C1 segment of cervical spinal cord (tissue), 14 donors: Measurements from ENCODE around the gene CELF6.
"Not testable (repeated sequence)": the region's sequence is repeated elsewhere in the genome, so short reads cannot be mapped to it uniquely, and the experiment has no call there.

Source experiments
- DNase-seq, 14 donors: peaks; one replicate each; lab custom pipeline; 2025; lab: John Stamatoyannopoulos, UW

CELF6 gene

GRCh38 chr15:72318408-72318942 is 1.5 kb downstream of the CELF6 start:
- DNase-seq, result peak in 1 of 14 donors; percentile 8

- DNase-seq, result no peak
These were observed 4.1 kb downstream of the CELF6 start for GRCh38 chr15:72315706-72316370.

GRCh38 chr15:72313881-72314280 is 6.1 kb downstream of the CELF6 start:
- DNase-seq, result no peak

- DNase-seq, result no peak
These were observed 6.5 kb downstream of the CELF6 start for GRCh38 chr15:72313448-72313840.

GRCh38 chr15:72312605-72313447 is 7.1 kb downstream of the CELF6 start:
- peak in 10 of 14 donors; percentile 6 to 53 (median 30) for DNase-seq

- no peak for DNase-seq
These were observed 12.9 kb downstream of the CELF6 start for GRCh38 chr15:72307026-72307425.

GRCh38 chr15:72306211-72306785 is 13.7 kb downstream of the CELF6 start:
- DNase-seq, result peak in 2 of 14 donors; percentile 3 to 46

- no peak for DNase-seq
These were observed 15.4 kb downstream of the CELF6 start for GRCh38 chr15:72304596-72304995.

- no peak for DNase-seq
These were observed 17.0 kb downstream of the CELF6 start for GRCh38 chr15:72302955-72303354.

GRCh38 chr15:72289597-72290325 is 30.2 kb downstream of the CELF6 start:
- DNase-seq, result no peak

GRCh38 chr15:72288796-72289596 is 31.0 kb downstream of the CELF6 start:
- DNase-seq, result no peak

- DNase-seq, result no peak
These were observed 33.9 kb downstream of the CELF6 start for GRCh38 chr15:72285927-72286516.

GRCh38 chr15:72285402-72285801 is 34.6 kb downstream of the CELF6 start:
- no peak for DNase-seq

- no peak for DNase-seq
These were observed 35.2 kb downstream of the CELF6 start for GRCh38 chr15:72284781-72285180.

- DNase-seq, result no peak
These were observed 38.2 kb downstream of the CELF6 start for GRCh38 chr15:72281713-72282112.

GRCh38 chr15:72280751-72281150 is 39.2 kb downstream of the CELF6 start:
- no peak for DNase-seq

- DNase-seq, result no peak
These were observed 41.2 kb downstream of the CELF6 start for GRCh38 chr15:72278737-72279136.

- no peak for DNase-seq
These were observed 43.6 kb downstream of the CELF6 start for GRCh38 chr15:72276326-72276700.

GRCh38 chr15:72275635-72276325 is 44.2 kb downstream of the CELF6 start:
- not testable (repeated sequence) for DNase-seq

GRCh38 chr15:72272997-72273352 is 47.0 kb downstream of the CELF6 start:
- DNase-seq, result no peak
